Renal cortical epithelial cell (primary cell): ENCODE results near the gene SOX6. TPM values are rescaled to one million over a fixed set of nuclear protein-coding genes. Genes with fewer than 3 reads are reported as not detected.

Source experiments
- DNase-seq: peaks from one replicate; pipeline ENCODE4 v3.0.0-alpha.2; 2011; ENCODE audit warnings: low read depth
- total RNA-seq: library from RNA; depleted of rRNA; stranded (reverse); fragments of >200 nt; gene quantifications from 2 replicates; pipeline ENCODE4 v1.2.3, GENCODE V29; 2014

SOX6 gene
- total RNA-seq, 1 donor from 2014 or later: 12.1 TPM

DNA sequence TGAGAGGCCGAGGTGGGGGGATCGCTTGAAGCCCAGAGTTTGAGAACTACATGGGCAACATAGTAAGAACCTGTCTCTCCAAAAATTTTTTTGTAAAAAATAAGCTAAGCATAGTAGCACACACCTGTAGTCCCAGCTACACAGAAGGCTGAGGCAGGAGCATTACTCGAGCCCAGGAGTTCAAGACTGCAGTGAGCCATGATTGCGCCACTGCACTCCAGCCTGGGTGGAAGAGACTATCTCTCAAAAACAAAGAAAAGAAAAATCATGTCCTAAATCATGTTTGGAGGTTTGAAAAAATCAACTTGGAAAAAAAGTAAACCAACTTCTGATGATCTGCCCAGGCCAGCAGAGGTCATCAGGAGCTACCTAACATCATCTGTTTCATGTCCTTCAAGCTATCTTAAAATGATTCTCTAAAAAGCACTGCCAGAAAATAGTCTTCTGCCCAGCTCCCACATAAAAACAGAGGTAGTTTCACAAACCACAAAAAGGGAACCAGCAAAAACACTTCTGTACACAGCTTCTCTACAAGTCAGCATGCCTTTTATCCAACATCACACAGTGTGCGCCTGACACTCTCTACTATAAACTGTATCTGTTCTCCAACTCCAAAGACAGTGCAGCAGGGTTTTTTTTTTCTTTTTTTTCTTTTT is 165.0 kb downstream of the SOX6 start:
- DNase-seq: no peak

- peak; percentile 23 for DNase-seq
These were observed 169.7 kb downstream of the SOX6 start for GRCh38 chr11:16186680-16187079.

GRCh38 chr11:16185042-16185441 is 171.3 kb downstream of the SOX6 start:
- DNase-seq: no peak

- peak; percentile 92 for DNase-seq
These were observed 171.8 kb downstream of the SOX6 start for GRCh38 chr11:16184588-16184987.

- DNase-seq: no peak
These were observed 173.8 kb downstream of the SOX6 start for GRCh38 chr11:16182553-16182952.

DNA sequence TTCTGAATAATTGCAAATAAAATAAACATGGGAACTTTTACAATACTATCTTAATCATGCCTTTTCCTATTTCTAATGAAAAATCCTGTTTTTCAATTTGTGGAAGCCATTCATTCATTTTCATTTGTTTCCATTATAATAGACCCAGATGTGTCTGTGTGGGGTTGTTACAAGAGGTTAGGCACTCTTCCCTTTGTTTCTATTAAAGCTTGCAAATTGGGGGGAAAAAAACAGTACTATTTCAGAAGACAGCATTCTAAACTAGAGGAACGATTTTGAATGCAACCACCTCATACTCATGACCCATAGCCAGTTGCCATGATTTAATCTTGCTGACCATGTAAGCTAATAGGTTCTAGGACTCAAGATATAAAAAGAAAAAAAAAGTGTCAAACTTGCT is 175.5 kb downstream of the SOX6 start:
- no peak for DNase-seq

- DNase-seq: no peak
These were observed 176.7 kb downstream of the SOX6 start for GRCh38 chr11:16179676-16180075.

DNA sequence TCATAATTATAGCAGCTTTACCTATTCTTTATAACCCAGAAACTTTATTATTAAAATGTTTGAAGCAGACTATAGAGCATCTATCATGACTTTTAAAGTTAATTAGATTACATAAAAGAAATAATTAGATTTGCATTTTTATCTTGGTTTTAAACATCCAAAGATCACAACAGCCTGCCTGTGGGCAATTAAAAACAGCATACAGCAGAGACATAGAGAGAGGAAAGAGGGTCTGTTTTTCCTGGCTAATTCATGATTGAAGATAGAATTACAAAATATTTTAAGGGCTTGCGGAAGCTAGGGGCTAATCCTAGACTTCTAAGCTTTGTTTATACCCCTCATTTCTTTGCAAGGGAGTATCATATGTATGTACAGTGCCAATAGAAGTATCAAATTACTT is 178.1 kb downstream of the SOX6 start:
- no peak for DNase-seq

GRCh38 chr11:16177688-16178087 is 178.7 kb downstream of the SOX6 start:
- no peak for DNase-seq

- peak; percentile 62 for DNase-seq
These were observed 182.5 kb downstream of the SOX6 start for GRCh38 chr11:16173798-16174197.

GRCh38 chr11:16171882-16172281 is 184.5 kb downstream of the SOX6 start:
- DNase-seq: no peak

GRCh38 chr11:16169956-16170847 is 186.1 kb downstream of the SOX6 start:
- DNase-seq: no peak

- DNase-seq: no peak
These were observed 186.8 kb downstream of the SOX6 start for GRCh38 chr11:16169541-16169940.

- no peak for DNase-seq
These were observed 188.4 kb downstream of the SOX6 start for GRCh38 chr11:16167706-16168487.

GRCh38 chr11:16166571-16166970 is 189.8 kb downstream of the SOX6 start:
- no peak for DNase-seq

DNA sequence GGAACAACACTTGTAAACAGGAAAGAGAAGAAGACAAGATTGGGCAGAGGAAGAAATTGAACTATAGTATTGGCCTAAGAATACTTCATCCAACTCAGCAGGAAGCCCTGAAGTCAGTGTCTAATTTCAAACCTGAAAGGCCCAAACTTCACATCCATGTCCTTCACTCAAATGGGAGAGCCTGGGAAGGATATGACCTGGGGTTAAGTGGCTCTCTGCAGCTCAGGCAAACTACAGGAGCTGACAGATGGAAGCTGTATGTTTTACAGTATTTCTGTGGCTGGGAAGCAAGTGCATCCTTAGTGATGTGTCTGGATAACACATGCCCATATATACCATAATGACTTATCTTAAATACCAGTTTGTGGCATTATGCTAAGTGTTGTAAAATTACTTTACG is 196.2 kb downstream of the SOX6 start:
- DNase-seq: no peak

- DNase-seq: no peak
These were observed 197.8 kb downstream of the SOX6 start for GRCh38 chr11:16158426-16158994.

DNA sequence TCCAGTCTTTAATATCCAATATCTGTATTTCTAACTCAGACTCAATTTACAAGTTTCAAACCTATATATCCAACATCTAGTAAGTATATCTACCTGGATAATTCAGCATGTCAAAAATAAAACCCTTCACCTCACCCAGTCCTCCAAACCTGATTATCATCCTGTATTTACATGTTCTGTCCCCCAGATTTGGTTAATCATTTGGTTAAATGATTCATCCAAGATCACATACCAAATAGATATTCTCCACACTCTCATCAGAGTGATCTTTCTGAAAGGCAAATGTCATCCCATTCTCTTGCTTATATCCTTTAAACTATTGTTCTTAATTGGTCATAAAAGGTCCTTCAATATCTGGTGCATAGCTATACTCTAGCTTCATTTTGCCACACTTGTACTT is 199.0 kb downstream of the SOX6 start:
- no peak for DNase-seq

DNA sequence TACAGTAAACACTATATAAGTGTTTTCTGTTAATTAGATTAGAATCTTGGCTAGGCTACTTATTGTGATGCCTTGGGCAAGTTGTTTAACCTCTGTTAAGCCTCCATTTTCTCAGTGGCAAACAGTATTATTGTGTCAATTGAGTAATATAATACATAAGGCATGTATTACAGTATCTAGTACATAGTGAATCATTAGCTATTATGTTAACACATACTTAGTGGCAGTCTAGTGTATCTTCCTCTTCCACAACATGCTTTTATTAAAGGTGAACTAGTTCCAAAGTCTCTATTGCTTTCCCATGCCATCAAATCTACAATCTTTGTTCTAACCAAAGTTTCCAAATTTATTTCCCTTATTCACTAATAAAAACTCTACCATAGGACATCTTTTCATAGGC is 200.9 kb downstream of the SOX6 start:
- DNase-seq: peak; percentile 64

GRCh38 chr11:16154715-16155396 is 201.5 kb downstream of the SOX6 start:
- peak; percentile 88 for DNase-seq

DNA sequence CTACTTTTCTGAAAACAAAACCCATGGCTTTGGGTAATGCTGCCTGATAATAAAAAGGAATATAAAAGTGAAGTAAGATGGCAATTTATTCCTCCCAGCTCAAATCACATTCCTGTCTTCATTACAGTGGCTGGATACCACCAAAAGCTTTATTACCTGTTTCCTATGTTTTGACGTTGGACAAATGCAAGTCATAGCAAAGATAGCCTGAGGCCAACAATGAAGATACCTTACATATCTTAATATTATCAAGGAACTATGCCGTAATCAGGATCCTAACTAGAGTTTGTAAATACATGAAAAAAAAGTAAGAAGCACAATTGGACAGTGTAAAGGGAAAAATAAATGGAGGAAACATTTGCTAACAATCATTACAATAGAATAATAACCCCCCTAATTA is 202.4 kb downstream of the SOX6 start:
- no peak for DNase-seq

GRCh38 chr11:16151138-16151537 is 205.2 kb downstream of the SOX6 start:
- DNase-seq: no peak
